Liver (tissue), 9 donors: ENCODE data around the gene DOP1B. TPM values are rescaled to one million over a fixed set of nuclear protein-coding genes. Genes with fewer than 3 reads are reported as not detected.

Source experiments
- DNase-seq: peaks from one replicate; pipeline ENCODE4 v3.0.0-alpha.2; 2017; ENCODE audit warnings: low spot score
- H3K27ac ChIP-seq, 2 donors: one replicate each; pipeline ENCODE4 v1.7.0; 2013; ENCODE audit warnings: inconsistent platforms in 2 of 2, low read length in 2 of 2, control low read depth in 1 of 2, low read depth in 1 of 2, mild to moderate bottlenecking in 1 of 2
- H3K27me3 ChIP-seq, 4 donors: one replicate each; pipeline versions ENCODE4 v1.6.1 to v1.7.0; 2013; ENCODE audit warnings: low read length in 3 of 4, inconsistent platforms in 1 of 4, mild to moderate bottlenecking in 1 of 4, moderate library complexity in 1 of 4; ENCODE audit not compliant: control insufficient read depth in 4 of 4, insufficient read depth in 4 of 4
- H3K36me3 ChIP-seq, 4 donors: one replicate each; pipeline versions ENCODE4 v1.6.1 to v1.7.0; 2013; ENCODE audit warnings: low read length in 3 of 4, mild to moderate bottlenecking in 3 of 4, low read depth in 1 of 4, moderate library complexity in 1 of 4; ENCODE audit not compliant: control insufficient read depth in 4 of 4, insufficient read depth in 3 of 4
- H3K4me1 ChIP-seq, 4 donors: one replicate each; pipeline versions ENCODE4 v1.6.1 to v1.7.0; 2013; ENCODE audit warnings: low read length in 3 of 4, mild to moderate bottlenecking in 3 of 4, moderate library complexity in 1 of 4; ENCODE audit not compliant: control insufficient read depth in 4 of 4, insufficient read depth in 4 of 4
- H3K4me3 ChIP-seq, 3 donors: one replicate each; pipeline versions ENCODE4 v1.6.1 to v1.7.0; 2013; ENCODE audit warnings: low read length in 3 of 3, control low read depth in 1 of 3, low read depth in 1 of 3, mild to moderate bottlenecking in 1 of 3
- H3K9ac ChIP-seq, 2 donors: one replicate each; pipeline ENCODE4 v1.7.0; 2013; ENCODE audit warnings: low read length in 2 of 2, mild to moderate bottlenecking in 2 of 2, moderate library complexity in 2 of 2, control low read depth in 1 of 2, low read depth in 1 of 2
- H3K9me3 ChIP-seq, 4 donors: one replicate each; pipeline versions ENCODE4 v1.6.1 to v1.7.0; 2013; ENCODE audit warnings: low read length in 3 of 4; ENCODE audit not compliant: control insufficient read depth in 4 of 4
- ATF3 ChIP-seq: IDR thresholded peaks from 2 replicates; pipeline ENCODE4 v1.6.1; 2016; ENCODE audit warnings: antibody characterized with exemption
- CTCF ChIP-seq: fragments of 150-350 bp; IDR thresholded peaks from 2 replicates; pipeline ENCODE4 v1.5.1; 2017; ENCODE audit warnings: improper control_type of control experiment, low read depth, low read length; ENCODE audit not compliant: missing input control
- EGR1 ChIP-seq, 2 donors: IDR thresholded peaks; 2 replicates each; pipeline ENCODE4 v1.6.1; 2016 to 2018; ENCODE audit warnings: antibody characterized with exemption in 2 of 2, low read depth in 2 of 2
- FOXA1 ChIP-seq: IDR thresholded peaks from 2 replicates; pipeline ENCODE4 v1.6.1; 2016; ENCODE audit warnings: antibody characterized with exemption
- FOXA2 ChIP-seq: IDR thresholded peaks from 2 replicates; pipeline ENCODE4 v1.6.1; 2016; ENCODE audit warnings: antibody characterized with exemption
- GABPA ChIP-seq, 2 donors: IDR thresholded peaks in 1 of 2; conservative IDR thresholded peaks in 1 of 2; 2 replicates each; pipeline ENCODE4 v1.6.1; 2016; ENCODE audit warnings: antibody characterized with exemption in 2 of 2, mild to moderate bottlenecking in 1 of 2, moderate library complexity in 1 of 2
- HNF4A ChIP-seq, 2 donors: conservative IDR thresholded peaks; 2 replicates each; pipeline ENCODE4 v1.6.1; 2016; ENCODE audit warnings: antibody characterized with exemption in 2 of 2, mild to moderate bottlenecking in 2 of 2
- HNF4G ChIP-seq: IDR thresholded peaks from 2 replicates; pipeline ENCODE4 v1.6.1; 2016; ENCODE audit warnings: antibody characterized with exemption
- JUND ChIP-seq, 2 donors: IDR thresholded peaks; 2 replicates each; pipeline ENCODE4 v1.6.1; 2016; ENCODE audit warnings: antibody characterized with exemption in 2 of 2
- MAX ChIP-seq: IDR thresholded peaks from 2 replicates; pipeline ENCODE4 v1.6.1; 2016; ENCODE audit warnings: antibody characterized with exemption
- NR2F2 ChIP-seq: IDR thresholded peaks from 2 replicates; pipeline ENCODE4 v1.6.1; 2016; ENCODE audit warnings: antibody characterized with exemption
- RAD21 ChIP-seq, 2 donors: IDR thresholded peaks; 2 replicates each; pipeline ENCODE4 v1.6.1; 2016; ENCODE audit warnings: antibody characterized with exemption in 2 of 2, mild to moderate bottlenecking in 2 of 2
- REST ChIP-seq: IDR thresholded peaks from 2 replicates; pipeline ENCODE4 v1.6.1; 2016; ENCODE audit warnings: antibody characterized with exemption, mild to moderate bottlenecking
- RXRA ChIP-seq, 2 donors: IDR thresholded peaks; 2 replicates each; pipeline ENCODE4 v1.6.1; 2017 to 2018; ENCODE audit warnings: antibody characterized with exemption in 2 of 2, mild to moderate bottlenecking in 1 of 2
- SP1 ChIP-seq: IDR thresholded peaks from 2 replicates; pipeline ENCODE4 v1.6.1; 2018; ENCODE audit warnings: antibody characterized with exemption, mild to moderate bottlenecking
- TAF1 ChIP-seq: conservative IDR thresholded peaks from 2 replicates; pipeline ENCODE4 v1.6.1; 2016; ENCODE audit warnings: antibody characterized with exemption, mild to moderate bottlenecking
- YY1 ChIP-seq: IDR thresholded peaks from 2 replicates; pipeline ENCODE4 v1.6.1; 2016; ENCODE audit warnings: antibody characterized with exemption, mild to moderate bottlenecking
- ZBTB33 ChIP-seq: IDR thresholded peaks from 2 replicates; pipeline ENCODE4 v1.6.1; 2016; ENCODE audit warnings: antibody characterized with exemption
- WGBS: extraction: QIAGEN DNeasy Blood & Tissue Kit; methylation state at CpG from one replicate; pipeline ENCODE4 v1.1.7; 2013; 5-methylcytosine and 5-hydroxymethylcytosine counted together
- polyA plus RNA-seq, 2 donors: library from polyadenylated mRNA; stranded (reverse) in 1 of 2; unstranded in 1 of 2; fragments of 200-250 nt in 1 of 2; fragments of >200 nt in 1 of 2; fragmentation: Nextera tagmentation in 1 of 2; extraction: Ambion mirVana in 1 of 2; gene quantifications; one replicate each; pipeline versions ENCODE4 v1.2.1 to v1.2.3, GENCODE V29; 2013 to 2015
- total RNA-seq, 2 donors: library from RNA; depleted of rRNA; stranded (reverse); fragments of >200 nt; gene quantifications; one replicate each; pipeline ENCODE4 v1.2.3, GENCODE V29; 2014
- donor health status: healthy.
- donor health status: healthy.
- donor health status: healthy.
- donor health status: healthy.
- donor health status: healthy.

Gene DOP1B
- total and polyA plus RNA-seq, 4 donors = 5.8 to 7.1 (median 6.3) TPM

- Histone ChIP-seq H3K27ac (no peak overlapping the region), H3K4me1 (peaks cover 0 to 4% (median 1%) of the 10 kb centered on the region in 4 donors), H3K9me3 (peaks cover 0 to 3% (median 1%) of the 10 kb centered on the region in 4 donors), H3K36me3 (no peaks in the 10 kb centered on the region), H3K4me3 (no peak overlapping the region), H3K27me3 (no peaks in the 10 kb centered on the region), H3K9ac (no peak overlapping the region)
- DNase-seq = no peak
- no peak for TF ChIP-seq GABPA (IDR thresholded peaks at IDR 0.05 in 1 of 2, conservative IDR thresholded peaks at IDR 0.05 in 1 of 2)
- TF ChIP-seq FOXA1 = no peak
- no peak for TF ChIP-seq RXRA (IDR thresholded peaks at IDR 0.05)
- TF ChIP-seq HNF4A (conservative IDR thresholded peaks at IDR 0.05) = no peak
- TF ChIP-seq NR2F2 = no peak
- TF ChIP-seq FOXA2 = no peak
- TF ChIP-seq EGR1 (IDR thresholded peaks at IDR 0.05; ENCODE audit: low read depth in 2 of 2) = no peak
- TF ChIP-seq CTCF = no peak
- no peak for TF ChIP-seq JUND (IDR thresholded peaks at IDR 0.05)
- TF ChIP-seq MAX = no peak
- TF ChIP-seq REST = no peak
- TF ChIP-seq TAF1 = no peak
- TF ChIP-seq YY1 = no peak
- no peak for TF ChIP-seq ATF3
- TF ChIP-seq RAD21 (IDR thresholded peaks at IDR 0.05) = no peak
- TF ChIP-seq HNF4G = no peak
- no peak for TF ChIP-seq SP1
- TF ChIP-seq ZBTB33 = no peak
- WGBS = 95% methylated on average over 1 of the region's 1 CpG
Observed at GRCh38 chr21:36195613-36196012, 39.0 kb downstream of the DOP1B start.
